Measurements from ENCODE around the gene ST3GAL6.

- TF ChIP-seq POLR2A (IDR thresholded peaks at IDR 0.05) (no peak), CTCF (IDR thresholded peaks at IDR 0.05) (no peak), EP300 (IDR thresholded peaks at IDR 0.05) (no peak)
Observed at GRCh38 chr3:98806521-98806920, 43.4 kb downstream of the ST3GAL6 start.
